Skin epidermis (tissue), 12 donors: ENCODE measurements around the gene GREM2.

Experiments
- H3K27ac ChIP-seq, 21 experiments: fragments of 200-600 bp; sonication (generic) in 11 of 21; one replicate each; pipeline ENCODE4 v1.5.0; 2020; ENCODE audit warnings: mild to moderate bottlenecking in 3 of 21, inconsistent platforms in 2 of 21, moderate library complexity in 2 of 21
- H3K4me3 ChIP-seq, 7 experiments: fragments of 200-600 bp; sonication (generic) in 2 of 7; one replicate each; pipeline ENCODE4 v1.5.0; 2020; ENCODE audit warnings: inconsistent platforms in 2 of 7, mild to moderate bottlenecking in 2 of 7, moderate library complexity in 1 of 7

GREM2 gene

DNA sequence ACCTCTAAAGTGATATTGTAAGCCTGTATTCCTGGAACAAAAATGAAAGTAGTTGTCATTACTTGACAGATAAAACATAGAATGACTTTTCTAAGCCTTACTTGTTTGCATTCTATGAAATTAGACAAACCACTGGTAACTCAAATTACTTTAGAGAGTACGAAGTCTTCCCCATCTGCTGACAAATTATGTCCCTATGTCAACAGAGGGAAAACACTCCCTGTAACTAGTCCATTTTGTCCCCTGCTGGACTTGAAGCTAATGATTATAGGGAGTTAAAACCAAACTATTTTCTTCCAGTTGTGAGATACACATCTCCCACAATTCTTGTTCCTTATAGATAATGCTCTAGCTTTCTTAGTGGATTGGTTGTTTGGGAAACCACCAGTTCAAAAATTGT, 39.6 kb downstream of the GREM2 start:
- H3K27ac ChIP-seq = no peak overlapping the region

DNA sequence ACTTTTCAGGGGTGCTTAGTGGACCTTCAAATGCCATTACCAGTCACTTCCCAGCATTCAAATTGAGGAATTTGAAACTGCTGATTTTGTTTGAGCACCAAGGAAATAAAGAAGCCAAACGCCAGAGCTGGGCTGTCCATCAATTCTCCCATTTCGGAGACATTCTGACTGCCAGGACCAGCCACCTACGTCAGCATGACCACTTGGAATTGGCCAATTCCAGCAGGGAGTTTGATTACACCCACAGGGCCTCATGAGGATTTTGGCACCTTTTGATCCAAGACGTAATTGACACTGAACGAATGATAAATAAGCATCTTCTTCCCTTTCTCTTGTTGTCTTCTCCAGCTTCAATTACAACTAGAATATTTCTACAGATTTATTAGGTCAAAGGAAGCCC, 40.2 kb downstream of the GREM2 start:
- Histone ChIP-seq H3K4me3 (no peak overlapping the region), H3K27ac (no peak overlapping the region)

More for the DNA sequence above, 39.6 kb downstream of the GREM2 start:
- H3K4me3 ChIP-seq = no peak overlapping the region

DNA sequence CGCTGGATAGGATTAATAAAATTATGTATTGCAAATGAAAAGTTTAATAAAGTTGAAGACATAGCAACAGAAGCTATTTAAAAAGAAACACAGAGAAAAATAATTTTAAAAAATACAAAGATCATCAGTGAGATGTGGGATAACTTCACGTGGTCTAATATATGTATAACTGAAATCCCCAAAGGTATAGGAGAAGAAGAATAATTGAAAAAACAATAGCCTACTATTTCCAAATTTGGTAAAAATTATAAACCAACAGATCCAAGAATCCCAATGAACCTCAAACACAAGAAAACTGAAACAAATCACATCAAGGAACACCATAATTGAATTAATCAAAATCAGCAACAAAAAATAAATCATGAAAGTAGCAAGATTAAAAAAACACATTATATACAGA, 44.9 kb downstream of the GREM2 start:
- no peak overlapping the region for H3K27ac ChIP-seq
- no peak overlapping the region for H3K4me3 ChIP-seq

- Histone ChIP-seq H3K4me3 (no peak overlapping the region), H3K27ac (no peak overlapping the region)
Observed at GRCh38 chr1:240562779-240563178, 49.2 kb downstream of the GREM2 start.

DNA sequence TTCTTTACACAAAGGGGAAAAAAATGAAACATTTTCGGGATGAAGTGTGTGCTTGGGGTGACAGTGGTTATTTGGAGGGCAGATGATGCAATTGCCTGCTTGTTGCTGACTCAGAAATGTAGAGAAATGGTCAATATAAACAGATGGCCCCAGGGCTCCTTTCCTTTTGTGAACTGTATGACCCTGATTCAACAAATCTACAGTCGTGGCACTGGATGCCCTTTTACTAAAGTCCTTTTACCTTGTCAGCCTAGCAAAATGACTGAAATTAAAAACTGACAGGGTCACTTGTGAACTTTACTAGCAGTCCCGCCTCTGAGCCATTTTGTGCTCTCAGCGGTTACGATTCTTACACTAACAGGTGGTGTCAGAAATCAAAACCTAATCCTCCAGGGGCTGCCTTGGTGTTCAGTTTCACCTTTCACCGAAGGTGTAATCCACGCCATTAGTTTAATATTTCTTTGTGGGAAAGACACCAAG, 49.8 kb downstream of the GREM2 start:
- no peak overlapping the region for H3K4me3 ChIP-seq
- no peak overlapping the region for H3K27ac ChIP-seq

DNA sequence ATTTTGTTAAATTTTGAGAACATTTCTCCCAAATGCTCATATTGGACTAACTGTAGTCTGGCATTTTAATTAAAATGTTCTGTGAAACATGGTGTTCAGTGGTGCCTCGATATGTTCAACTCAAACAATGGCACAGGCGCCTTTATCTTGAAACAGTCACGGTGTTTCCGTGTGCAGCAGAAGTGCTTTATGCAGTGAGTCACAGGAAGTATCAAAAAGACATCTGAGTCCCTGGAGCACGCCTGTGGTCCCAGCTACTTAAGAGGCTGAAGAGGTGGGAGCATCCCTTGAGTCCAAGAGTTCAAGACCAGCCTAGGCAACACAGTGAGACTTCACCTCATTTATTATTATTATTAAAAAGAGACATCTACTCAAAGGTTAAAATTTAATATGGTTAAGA, 52.2 kb downstream of the GREM2 start:
- Histone ChIP-seq H3K4me3 (no peak overlapping the region), H3K27ac (no peak overlapping the region)

- Histone ChIP-seq H3K27ac (no peak overlapping the region), H3K4me3 (no peak overlapping the region)
Observed at GRCh38 chr1:240555524-240555923, 56.4 kb downstream of the GREM2 start.

DNA sequence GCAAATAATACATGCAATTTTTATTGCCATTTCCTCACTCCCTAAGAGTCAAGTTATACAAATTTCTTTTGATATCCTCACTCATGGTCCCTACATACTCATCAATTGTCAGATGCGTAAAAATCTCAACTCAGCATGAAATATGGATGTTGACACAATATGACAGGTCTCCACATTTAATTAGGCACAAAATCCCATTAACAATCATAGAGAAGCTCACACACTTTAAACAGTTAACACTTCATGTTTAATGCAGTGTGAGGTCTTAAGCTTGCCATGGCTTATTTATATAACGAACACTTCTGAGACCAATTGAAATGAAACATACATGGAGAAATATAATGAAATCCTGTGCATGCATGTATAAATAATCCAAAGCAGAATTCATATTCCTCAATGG, 58.6 kb downstream of the GREM2 start:
- Histone ChIP-seq H3K27ac (no peak overlapping the region), H3K4me3 (no peak overlapping the region)

DNA sequence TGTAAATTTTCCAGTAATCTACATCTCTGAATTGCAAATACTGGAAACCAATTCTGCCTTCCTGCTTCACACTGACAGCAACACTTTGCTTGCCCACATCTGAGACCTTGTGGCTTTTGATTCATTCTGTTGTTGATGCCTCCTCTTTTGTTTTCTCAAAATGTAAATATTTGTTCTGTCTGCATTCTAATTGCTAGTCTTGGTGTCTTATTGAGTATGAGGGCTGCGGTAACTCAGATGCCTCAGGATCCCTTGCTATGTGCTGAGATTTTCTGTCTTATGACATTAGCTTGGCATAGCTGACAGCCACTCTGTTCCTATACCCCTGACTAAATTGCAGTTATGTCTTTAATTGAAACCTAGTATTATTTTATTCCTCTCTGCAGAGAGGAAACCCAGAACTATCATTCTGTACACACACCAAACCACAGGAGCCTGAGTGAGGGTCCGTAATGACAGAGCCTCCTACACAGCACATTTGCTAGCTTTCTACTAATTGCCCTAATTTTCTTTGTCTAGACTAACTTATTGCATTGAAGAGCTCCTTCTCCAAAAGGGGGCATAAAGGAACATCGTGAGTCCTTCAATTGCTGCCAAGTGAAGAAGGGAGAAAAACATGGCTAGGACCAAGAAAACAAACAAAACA, 72.1 kb downstream of the GREM2 start:
- Histone ChIP-seq H3K27ac (no peak overlapping the region), H3K4me3 (no peak overlapping the region)

DNA sequence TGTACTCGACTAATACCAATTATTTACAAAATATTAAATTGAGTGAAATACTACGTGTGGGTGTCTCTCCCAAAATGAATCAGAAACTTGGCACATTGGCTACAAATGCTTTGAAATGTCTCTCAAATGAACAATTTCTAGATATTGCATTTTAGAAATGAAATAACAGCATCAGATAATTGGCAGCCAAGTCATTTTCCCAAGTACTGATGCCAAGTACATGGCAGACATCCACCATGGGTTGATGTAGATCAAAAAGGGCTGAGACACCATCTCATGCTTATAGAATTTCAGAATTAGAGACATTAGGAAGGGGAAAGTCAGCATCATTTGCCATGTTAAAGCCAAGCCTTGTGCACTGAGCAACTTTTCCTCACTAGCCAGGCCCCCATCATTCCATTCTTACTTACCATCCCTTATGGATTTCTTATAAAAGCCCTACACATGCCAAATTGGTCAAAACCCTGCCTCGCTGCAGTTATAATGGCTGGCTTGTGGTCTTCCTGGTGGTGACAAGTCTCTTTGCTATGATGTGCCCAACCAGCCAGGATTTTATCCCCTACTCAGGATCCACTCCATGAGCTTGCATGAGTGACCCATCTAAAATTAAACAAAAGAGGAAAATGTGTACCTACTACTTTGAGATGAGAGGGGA, 73.1 kb downstream of the GREM2 start:
- H3K27ac ChIP-seq = no peak overlapping the region

DNA sequence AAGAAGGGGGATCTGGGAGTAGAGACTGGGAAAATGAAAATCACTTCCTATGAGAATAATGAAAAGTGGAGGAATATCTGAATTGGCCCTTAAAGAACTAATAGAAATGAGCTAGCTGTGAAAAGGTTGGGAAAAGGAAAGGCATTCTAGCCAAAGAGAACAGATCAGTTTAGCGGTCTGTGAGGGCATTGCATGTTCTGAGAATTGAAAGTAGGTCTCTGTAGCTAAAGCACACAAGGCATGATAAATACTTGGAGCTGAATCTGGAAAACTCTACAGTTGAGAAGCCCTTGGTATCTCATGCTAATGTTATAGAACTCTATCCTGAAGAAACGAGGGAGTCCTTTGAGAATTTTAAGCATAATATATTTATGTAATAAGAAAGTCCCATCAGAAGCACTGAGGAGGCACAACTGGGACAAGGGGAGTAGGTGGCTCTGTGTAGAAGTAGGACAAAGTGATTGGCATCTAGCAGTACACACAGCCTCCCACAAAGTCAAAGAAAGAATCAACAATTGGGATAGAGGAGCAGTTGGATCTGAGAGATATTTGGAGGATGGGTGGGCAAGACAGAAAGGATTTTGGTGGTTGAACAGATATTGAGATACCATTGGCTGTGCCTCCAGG, 78.7 kb downstream of the GREM2 start:
- Histone ChIP-seq H3K4me3 (no peak overlapping the region), H3K27ac (no peak overlapping the region)

More for the DNA sequence above, 73.1 kb downstream of the GREM2 start:
- H3K4me3 ChIP-seq = no peak overlapping the region

GRCh38 chr1:240528591-240528990, 83.4 kb downstream of the GREM2 start:
- Histone ChIP-seq H3K27ac (no peak overlapping the region), H3K4me3 (no peak overlapping the region)

DNA sequence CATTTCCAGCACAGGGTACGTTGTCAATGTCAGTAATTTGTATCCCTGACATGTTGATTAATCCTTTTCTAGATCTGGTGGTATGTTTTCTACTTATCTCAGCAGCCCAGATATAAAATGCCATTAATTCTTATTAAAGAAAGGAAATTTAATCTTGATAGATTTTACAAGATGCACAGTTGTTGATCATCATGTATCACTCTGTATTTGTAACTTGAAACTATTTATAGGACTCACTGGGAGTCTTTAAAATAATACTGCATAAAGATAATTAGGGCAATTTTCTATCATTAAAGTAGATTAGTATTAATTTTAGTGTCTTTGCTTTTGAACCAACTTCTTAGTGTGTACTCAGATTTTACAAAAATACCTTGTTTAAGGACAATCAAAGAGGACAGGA, 84.9 kb downstream of the GREM2 start:
- no peak overlapping the region for H3K4me3 ChIP-seq
- H3K27ac ChIP-seq = no peak overlapping the region

- H3K4me3 ChIP-seq = no peak overlapping the region
- H3K27ac ChIP-seq = no peak overlapping the region
Observed at GRCh38 chr1:240526312-240526711, 85.6 kb downstream of the GREM2 start.

GRCh38 chr1:240524356-240525069, 87.4 kb downstream of the GREM2 start:
- Histone ChIP-seq H3K27ac (no peak overlapping the region), H3K4me3 (no peak overlapping the region)

- Histone ChIP-seq H3K27ac (no peak overlapping the region), H3K4me3 (no peak overlapping the region)
Observed at GRCh38 chr1:240522122-240522822, 89.7 kb downstream of the GREM2 start.

GRCh38 chr1:240517891-240518290, 94.1 kb downstream of the GREM2 start:
- Histone ChIP-seq H3K4me3 (no peak overlapping the region), H3K27ac (no peak overlapping the region)

DNA sequence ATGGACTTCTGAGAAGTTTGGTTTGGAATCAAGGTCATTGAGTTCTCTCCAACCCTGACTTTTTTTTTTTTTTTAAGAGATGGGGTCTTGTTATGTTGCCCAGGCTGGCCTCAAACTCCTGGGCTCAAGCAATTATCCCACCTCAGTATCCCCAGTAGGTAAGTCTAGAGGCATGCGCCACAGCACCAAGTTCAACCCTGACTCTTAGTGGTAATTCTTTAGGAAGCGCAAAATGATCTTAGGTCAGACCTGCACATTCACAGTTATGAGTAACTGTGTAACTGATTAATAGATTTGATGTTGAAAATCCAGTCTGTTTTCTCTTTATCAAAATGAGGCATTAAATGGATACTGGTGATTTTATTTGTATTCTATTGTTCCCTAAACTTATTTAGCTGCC, 95.9 kb downstream of the GREM2 start:
- no peak overlapping the region for H3K4me3 ChIP-seq
- no peak overlapping the region for H3K27ac ChIP-seq

DNA sequence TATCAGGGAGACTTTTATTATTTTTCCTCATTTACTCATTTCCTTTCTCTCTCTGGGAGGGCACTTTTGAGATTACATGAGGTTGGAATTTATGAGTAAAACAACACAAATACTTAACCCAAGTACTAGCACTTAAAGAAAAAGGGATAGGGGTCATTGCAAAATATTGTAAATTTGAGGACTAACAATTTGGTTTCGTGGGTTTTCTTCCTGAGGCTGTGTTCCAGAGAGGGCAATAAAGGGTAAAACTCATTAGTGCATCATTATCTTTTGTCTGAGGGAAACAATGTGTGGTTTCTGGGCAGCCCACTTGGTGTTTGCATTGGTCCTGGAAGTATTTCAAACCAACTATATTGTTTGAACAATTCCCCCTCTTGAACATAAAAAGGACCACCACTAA, 96.5 kb downstream of the GREM2 start:
- H3K4me3 ChIP-seq = no peak overlapping the region
- H3K27ac ChIP-seq = no peak overlapping the region

DNA sequence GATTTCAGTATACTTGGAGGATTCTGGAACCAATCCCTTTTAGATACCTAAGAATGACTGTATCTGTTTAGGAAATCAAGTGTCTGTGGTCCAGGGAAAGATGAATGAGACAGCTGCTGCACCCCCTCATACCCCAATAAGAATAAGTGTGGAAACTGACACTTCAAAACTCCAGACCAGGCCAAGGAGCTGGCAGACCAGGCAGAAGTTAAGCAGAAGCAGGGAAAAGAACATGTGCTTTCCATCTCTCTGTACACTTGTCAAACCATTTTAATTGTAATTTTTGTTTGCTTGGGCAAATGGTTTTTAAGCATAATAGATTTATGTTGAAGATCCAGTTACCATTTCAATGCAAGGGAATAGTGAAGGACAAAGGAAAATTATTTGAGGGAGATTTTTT, 100.2 kb downstream of the GREM2 start:
- no peak overlapping the region for H3K27ac ChIP-seq
- H3K4me3 ChIP-seq = no peak overlapping the region
